GDM1 (cell line): ENCODE data around the gene CBFB.
"Not testable (repeated sequence)": the region's sequence is repeated elsewhere in the genome, so short reads cannot be mapped to it uniquely, and the experiment has no call there.

Experiments
- DNase-seq: peaks from one replicate; lab custom pipeline; 2025; lab: John Stamatoyannopoulos, UW

The CBFB gene

DNA sequence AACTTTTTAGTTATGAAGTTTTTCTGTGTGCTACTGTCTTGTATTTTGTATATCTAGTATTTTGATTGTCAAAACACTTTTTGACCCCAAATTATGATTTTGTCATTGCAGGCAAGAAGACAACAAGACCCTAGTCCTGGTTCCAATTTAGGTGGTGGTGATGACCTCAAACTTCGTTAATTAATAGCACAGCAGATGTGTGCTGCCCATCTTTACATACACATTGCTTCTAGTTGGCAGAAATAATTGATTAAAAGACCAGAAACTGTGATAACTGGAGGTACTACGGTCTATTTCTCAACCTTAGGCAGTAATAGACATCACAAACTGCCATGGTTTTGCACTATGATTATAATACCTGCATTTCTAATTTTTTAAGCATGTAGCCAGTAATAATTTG is 69.7 kb downstream of the CBFB start:
- DNase-seq: no peak

DNA sequence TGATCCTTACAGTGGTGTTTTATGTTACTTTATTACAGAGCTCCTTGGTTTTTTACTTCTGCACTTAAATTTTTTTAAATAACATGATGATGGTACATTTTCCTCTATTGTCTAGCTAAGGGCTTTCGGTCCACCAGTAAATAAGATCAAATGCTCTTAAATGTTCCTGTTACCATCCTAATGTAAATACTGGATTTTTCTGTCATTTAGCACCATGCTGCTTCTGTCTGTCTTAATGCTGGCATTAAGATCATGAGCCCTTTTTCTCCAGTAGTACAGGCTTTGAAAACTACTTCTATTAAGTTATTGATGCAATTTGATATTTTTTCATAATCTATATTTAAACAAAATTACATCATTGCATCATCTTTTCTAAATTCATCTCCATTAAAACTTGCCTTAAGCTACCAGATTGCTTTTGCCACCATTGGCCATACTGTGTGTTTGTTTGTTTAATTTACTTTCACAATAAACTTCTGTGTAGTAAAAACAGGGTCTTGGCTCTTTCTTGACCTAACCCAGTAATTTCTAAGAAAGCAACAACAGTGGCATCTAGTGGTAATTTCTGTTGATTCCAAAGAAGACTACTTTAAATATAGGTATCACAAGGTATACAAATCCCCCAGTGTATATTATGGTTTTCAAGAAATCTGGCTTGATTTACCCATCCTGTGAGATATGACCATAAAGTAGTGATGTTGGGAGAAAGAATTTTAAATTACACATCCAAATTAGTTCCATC is 71.8 kb downstream of the CBFB start:
- no peak for DNase-seq

DNA sequence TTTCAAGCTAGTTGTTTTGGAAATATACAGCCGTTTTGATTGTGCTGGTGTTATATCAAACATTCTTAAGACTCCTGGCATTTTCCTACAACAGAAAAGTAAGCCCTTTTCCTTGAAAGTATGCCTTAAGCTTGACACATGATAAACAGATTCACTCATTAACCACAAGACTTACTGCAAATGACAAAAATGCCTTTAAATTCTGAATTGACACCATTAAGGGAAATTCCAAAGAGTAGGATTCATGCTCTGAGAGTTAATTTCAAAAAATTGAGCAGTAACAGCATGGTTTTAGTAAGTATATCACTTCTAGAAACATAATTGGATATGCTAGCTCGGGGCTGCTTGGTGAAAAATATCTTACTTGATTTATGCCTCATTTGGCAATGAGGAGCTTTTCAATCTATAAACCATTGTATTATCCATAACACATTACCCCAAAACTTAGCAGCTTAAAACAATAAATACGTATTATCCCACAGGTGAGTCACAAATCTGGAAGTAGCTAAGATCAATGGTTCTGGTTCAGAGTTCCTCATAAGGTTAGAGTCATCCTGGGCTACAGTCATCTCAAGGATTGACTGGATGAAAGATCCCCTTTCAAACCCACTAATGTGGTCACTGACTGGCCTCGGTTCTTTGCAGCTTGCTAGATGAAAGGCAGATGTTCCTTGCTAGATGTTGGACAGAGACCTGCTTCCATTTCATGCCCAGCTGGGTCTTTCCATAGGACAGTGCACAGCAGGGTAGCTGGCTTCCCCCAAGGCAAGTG is 72.5 kb downstream of the CBFB start:
- no peak for DNase-seq

DNA sequence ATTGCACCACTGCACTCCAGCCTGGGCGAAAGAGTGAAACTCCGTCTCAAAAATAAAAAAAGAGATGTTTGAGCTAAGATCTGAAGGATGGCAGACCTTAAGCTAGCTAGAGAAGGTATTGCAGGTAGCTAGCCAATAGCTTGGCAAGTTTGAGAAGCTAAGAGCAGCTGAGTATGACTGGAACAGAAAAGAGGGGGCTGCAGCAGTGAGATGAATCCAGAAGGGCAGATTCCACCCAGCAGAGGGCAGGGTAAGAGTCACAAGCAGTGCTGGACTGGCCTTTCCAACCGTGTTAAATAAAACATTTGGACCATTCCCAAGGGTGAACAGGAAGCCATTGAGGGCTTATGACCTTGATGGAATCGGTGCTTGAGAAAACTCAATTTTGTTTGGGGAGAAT is 75.1 kb downstream of the CBFB start:
- no peak for DNase-seq

DNA sequence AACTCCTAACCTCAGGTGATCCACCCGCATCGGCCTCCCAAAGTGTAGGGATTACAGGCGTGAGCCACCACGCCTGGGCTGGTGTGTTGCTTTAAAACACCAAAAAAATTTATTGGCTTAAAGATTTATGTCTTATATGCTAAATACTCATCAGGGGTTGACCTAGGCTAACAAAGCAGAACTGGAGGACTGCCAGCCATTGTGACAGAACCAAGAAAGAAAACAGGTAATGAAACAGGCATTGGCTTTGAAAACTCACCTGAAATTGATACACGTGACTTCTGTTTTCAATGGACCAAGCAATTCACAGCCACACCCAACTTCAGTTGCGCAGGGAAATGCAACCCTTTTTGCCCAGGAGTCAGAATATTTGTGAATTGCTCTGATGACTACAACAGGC is 75.9 kb downstream of the CBFB start:
- no peak for DNase-seq

DNA sequence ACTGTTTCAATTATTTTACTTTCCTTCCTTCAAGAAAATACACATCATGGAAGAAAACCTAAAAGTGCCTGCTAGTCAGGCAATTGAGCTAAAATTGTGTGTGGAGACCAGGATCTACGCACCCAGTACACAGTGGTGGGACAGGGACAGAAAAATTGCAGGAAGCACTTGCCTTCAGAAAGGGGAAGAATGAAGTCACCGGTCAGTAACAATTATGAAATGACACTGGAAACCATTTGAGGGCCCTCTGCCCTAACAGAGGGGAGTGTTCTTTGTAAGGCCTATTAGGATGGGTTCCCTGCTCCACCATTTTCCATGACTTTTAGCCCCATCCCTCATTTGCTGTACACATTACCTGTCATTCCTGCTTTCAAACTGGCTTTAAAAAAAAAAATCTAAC is 76.3 kb downstream of the CBFB start:
- no peak for DNase-seq

DNA sequence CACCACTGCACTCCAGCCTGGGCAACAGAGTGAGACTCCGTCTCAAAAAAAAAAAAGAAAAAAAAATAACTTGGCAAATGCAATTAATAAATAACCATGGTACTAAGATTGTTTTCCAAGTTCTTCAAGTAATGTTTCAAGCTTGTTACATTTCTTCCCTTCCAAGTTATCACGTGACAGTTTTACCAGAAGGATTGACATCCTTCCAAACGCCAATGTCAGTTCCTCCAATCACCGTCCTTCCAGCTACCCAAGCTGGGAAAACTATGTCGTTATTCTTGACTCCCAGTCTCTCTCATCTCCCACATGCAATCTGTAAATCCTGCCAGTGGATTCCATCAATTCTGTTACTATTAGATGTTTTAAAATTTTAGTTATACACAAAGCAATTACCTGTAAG is 76.9 kb downstream of the CBFB start:
- no peak for DNase-seq

DNA sequence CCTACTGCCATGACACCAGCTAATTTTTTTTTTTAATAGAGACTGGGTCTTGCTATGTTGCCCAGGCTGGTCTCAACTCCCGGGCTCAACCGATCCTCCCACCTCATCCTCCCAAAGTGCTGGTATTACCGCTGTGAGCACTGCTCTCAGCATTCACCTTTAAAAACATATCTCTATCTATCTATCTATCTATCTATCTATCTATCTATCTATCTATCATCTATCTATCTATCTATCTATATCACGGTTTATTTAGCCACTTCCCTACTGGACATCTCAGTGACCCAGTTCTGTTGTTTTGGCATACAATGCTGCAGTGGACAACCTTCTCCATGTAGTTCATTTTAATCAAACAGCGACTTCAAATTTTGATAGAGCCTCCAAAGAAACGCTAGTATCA is 79.5 kb downstream of the CBFB start:
- no peak for DNase-seq

DNA sequence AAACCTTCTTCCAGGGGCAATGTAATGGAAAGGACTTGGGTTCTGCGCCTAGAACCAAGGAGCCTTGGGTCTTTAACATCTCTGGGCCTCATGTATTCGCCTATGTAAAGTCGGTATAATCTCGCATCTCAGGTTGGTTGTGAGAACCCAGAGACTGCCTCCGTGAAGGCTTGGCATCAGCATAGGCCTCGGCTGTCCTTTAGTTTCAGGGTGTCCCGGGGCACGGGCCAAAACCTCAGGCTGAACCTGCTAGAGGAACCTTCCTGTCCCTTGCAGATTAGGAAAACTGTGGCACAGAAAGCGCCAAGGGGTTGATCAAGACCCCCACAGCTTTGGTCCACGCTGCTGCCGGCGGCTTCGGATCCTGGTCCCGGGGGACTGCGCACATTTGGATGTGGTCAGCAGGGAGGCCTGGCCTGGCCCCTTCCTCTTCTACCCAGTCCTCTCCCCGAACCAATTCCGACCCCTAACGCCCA is 80.0 kb downstream of the CBFB start:
- no peak for DNase-seq

DNA sequence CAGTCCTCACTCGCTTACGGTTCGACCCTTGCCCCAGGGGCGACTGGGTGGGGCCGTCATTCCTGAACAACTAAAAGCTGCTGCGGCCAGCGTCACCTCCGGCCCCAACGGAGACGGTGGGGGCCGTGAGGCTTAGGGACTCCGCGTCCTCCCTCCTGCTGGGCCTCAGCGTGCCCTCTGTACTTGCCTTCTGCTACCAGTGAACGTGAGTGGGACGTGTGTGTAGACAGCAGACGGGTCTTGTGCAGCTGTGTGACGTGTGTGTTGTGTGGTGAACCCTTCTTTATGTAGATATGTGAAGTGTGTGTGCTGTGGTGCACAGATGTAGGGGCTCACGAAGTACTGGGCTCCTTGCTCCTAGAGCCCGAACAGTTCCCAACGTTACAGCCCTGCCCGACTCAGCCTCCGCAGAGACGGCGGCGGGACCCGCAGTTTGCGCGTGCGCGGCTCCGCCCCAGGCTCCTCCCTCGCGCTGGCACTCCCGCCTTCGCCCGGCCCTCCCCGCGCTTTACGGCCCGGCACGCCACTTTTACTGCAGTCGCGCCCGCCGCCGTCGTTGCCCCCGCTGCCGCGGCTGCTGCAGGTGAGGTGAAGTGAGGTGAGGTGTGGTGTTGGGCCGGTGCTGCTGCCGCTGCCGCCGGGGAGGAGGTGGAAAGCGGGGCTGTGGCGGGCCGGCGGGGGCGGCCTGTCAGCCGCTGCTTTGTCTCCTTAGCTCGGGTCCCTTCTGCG is 80.6 kb downstream of the CBFB start, which contains the start of gene PHAF1:
PHAF1 (plus strand) TSS at position 535 of the 729 bp plus-strand sequence. CDS start 235 bp downstream, outside the sequence.
- peak; percentile 76 for DNase-seq

DNA sequence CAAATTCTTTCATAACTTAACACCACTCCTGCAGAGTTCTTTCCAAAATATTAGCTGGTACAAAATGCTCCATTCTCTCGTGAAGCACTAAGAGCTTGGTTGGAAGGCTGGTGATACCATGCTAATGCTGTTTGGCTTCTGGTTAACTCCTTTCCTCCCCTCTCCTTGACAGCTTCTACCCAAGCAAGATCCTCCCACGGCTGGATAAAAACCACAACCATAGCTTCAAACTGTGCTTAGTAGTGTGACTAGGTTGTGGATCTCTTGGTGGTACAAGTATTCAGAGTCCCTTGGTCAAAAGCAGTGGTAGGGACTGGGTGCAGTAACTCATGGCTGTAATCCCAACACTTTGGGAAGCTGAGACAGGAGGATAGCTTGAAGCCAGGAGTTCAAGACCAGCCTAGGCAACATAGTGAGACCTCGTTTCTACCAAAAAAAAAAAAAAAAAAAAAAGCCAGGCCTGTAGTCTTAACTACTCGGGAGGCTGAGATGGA is 83.0 kb downstream of the CBFB start:
- DNase-seq: no peak

DNA sequence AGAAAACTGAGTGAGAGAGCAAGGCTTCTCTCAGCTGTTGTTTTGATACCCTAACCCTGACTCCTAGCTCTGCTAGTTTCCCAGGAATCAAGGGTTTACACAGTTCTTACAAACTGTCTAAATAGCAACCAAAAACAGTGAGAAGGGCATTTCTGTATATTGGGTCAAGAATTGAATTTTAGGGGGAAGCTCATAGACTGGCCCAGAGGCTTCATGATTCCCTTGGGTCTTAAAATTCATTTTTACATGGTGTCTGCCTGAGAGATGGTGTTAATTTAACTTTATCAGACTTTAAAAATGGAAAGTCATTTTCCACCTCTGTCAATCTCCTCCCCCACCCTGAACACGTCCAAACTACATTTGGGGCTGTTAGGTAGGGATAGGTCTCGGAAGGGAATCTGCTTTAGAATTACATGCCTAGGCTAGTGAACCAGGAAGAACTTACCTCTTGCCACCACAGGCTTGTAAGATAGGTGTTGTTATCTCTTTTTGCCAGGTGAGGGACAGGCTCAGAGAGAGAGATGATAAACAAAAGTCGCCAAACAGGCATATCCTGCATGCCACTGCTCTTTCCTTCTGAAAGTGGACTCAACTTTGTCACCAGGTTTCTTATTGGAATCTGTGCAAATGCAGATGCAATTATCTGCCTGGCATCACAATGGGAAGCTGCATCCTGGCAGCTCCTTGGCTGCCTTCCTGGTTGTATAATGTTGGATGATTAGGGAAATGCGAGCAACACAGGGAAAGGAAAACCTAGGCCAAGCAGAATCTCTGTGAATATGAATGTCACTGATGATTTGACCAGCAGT is 83.8 kb downstream of the CBFB start:
- DNase-seq: no peak

DNA sequence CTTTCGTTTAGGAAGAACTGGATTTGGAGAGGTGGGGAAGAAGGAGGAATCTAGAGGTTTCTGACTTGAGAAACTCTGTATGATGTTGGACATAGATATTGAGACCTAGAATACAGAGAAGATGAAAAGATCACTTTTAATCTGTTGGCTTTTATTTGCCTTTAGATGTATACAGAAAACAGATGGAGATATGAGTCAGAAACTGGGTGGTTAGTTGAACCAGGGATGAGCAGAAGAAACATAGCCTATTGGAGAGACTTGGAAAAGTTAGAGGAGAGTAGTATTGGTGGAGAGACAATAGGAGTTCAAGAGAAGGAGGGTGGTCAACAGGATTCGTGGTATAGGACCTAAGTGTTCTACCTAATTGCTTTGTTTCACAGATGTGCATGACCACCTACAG is 85.8 kb downstream of the CBFB start:
- no peak for DNase-seq

DNA sequence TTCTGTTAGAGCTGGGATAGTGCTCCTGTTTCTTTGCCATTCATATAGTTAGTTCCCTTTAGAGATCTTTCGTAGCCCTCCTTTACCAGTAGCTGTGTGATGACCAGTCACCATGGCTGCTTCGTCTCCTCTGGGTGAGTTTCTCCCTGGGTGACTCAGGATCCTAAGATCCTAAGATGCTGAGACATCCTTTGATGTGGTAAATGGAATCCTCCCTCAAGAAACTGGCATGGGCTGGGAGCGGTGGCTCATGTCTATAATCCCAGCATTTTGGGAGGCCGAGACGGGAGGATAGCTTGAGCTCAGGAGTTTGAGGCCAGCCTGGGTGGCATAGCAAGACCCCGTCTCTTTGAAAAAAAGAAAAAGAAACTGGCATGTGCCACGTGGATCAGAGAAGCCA is 86.7 kb downstream of the CBFB start:
- no peak for DNase-seq

DNA sequence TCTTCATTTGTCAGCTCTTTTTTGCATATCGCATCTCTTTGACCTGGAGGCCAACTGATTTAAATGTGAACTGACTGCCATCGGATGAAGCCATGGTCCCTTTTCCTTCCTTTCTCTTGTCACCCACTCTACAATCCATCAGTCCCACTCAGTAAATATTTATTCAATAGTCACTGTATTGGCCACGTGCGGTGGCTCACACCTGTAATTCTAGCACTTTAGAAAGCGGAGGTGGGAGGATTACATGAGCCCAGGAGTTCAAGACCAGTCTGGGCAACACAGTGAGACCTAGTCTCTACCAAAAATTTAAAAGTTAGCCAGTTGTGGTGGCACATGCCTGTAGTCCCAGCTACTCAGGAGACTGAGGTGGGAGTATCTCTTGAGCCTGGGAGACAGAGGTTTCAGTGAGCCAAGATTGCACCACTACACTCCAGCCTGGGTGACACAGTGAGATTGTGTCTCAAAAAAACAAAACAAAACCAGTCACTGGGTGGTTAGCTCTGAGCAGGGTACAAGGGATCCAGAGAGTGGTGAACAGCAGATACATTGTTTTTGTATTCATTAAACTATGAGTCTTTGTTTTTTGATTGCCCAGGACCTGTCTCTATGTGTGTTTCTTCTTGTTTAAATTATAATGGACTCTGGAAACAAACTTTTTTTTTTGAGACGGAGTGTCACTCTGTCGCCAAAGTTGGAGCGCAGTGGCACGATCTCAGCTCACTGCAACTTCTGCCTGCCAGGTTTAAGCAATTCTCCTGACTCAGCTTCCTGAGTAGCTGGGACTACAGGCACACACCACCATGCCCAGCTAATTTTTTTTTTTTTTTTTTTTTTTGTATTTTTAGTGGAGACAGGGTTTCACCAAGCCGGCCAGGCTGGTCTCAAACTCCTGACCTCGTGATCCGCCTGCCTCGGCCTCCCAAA is 87.7 kb downstream of the CBFB start:
- no peak for DNase-seq

DNA sequence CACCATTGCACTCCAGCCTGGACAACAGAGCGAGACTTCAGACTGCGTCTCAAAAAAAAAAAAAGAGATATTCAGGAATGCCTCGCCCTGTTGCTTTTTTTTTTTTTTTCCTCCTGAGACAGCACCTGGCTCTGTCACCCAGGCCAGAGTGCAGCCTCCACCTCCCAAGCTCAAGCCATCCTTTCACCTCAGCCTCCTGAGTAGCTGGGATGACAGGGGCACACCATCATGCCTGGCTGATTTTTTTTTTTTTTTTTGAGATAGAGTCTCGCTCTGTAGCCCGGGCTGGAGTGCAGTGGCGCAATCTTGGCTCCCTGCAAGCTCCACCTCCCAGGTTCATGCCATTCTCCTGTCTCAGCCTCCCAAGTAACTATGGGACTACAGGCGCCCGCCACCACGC is 88.8 kb downstream of the CBFB start:
- DNase-seq: no peak

DNA sequence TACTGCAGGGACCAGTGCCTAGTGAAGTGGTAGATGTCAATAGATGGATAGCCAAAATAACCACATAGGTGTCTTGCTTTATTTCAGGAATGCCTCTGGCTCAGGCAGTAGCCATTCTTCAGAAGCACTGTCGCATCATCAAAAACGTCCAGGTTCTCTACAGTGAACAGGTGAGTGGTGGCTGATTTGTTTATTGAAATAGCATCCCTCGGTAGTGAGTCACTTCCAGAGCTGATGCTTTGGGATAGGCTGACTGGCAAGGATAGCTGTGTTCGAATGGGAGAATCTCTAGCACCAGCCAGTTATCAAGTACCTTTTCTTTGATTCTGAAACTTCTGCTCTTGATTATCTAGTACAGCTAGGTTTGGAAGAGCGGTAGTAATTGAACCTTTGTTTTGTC is 91.1 kb downstream of the CBFB start:
- DNase-seq: no peak

DNA sequence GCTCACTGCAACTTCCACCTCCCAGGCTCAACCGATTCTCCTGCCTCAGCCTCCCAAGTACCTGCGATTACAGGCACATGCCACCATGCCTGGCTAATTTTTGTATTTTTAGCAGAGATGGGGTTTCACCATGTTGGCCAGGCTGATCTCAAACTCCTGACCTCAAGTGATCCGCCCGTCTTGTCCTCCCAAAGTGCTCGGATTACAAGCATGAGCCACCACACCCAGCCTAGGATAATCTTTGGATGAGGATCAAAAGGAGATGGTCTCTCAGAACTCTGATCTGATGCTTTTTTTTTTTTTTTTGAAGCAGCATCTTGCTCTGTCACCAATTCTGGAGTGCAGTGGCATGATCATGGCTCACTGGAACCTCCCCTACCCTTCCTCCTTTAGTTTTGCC is 93.8 kb downstream of the CBFB start:
- DNase-seq: not testable (repeated sequence)

DNA sequence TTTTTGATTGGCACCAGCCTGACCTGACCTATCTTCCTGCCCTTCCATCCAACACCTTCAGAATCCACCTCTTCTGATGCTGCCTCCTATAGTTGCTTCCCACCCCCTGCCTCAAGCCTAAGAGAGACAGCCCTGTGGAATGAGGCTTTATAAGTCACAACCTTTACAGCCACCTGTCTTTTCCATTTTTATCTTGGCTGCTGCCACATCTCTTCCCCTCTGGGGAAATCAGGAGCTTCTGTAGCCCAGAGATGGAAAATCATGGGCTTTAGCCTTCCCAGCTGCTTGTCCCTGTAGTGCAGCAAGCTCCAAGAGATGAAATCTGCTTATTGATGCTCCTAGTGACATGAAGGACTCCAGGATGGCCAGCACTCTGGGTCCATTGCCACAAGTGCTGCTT is 99.5 kb downstream of the CBFB start:
- no peak for DNase-seq

DNA sequence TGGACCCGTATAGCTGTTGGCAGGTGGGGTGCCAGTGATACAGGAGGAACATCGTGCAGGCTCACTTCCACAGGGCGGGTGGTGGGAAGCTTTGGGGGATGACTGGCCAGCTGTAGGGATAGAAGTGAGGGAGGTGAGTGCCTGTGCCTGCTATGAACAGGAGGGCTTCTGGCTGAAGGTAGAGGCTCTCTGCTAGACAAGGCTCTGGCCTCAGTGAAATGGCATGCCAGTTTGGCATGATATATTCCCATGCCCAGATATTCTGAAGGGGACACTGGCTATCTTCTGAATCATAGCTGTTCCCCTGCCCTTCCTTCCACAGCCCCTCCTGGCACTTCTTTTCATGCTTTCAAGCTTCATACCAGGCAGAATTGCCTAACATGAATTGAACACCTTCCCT is 99.9 kb downstream of the CBFB start:
- DNase-seq: no peak

DNA sequence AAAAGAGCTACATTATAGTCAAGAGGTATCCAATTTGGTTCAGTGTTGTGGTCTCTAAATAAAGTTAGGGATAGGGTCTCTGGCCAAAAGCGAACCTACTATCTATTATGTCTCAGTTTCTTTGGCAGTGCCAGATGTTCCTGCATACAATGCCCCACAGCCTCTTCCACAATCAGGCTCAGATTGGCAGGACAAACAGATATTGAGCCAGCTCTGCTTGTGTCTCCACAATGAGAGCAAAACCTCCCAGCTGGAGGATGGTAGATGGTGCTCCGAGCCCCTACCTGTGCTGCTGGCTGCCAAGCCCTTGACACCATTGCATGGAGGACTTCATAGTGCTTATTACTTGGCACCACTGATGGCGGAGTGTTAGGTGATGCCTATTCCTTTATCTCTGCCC is 100.5 kb downstream of the CBFB start:
- DNase-seq: no peak
